Immature natural killer cell (primary cell): Measurements from ENCODE around the gene TMIGD1. TPM values are rescaled to one million over a fixed set of nuclear protein-coding genes. Genes with fewer than 3 reads are reported as not detected.

Experiments used
- DNase-seq, 3 donors: peaks; one replicate each; pipeline ENCODE4 v3.0.0; 2022; ENCODE audit warnings: mixed read lengths in 1 of 3
- H3K27ac Mint-ChIP-seq, 6 donors: one replicate each; pipeline ENCODE4 v1.8.0; 2020; ENCODE audit warnings: mixed read lengths in 6 of 6, mild to moderate bottlenecking in 5 of 6, inconsistent platforms in 4 of 6, moderate library complexity in 3 of 6
- H3K27me3 Mint-ChIP-seq, 3 donors: one replicate each; pipeline ENCODE4 v1.8.0; 2020 to 2021; ENCODE audit warnings: low read depth in 3 of 3, mild to moderate bottlenecking in 3 of 3, mixed read lengths in 3 of 3, moderate library complexity in 3 of 3, inconsistent platforms in 1 of 3
- H3K36me3 Mint-ChIP-seq, 3 donors: one replicate each; pipeline ENCODE4 v1.8.0; 2020; ENCODE audit warnings: mixed read lengths in 3 of 3, inconsistent platforms in 2 of 3, mild to moderate bottlenecking in 2 of 3
- H3K4me1 Mint-ChIP-seq, 2 donors: one replicate each; pipeline ENCODE4 v1.8.0; 2020; ENCODE audit warnings: inconsistent platforms in 2 of 2, mild to moderate bottlenecking in 2 of 2, mixed read lengths in 2 of 2, moderate library complexity in 1 of 2
- H3K4me3 Mint-ChIP-seq, 5 donors: one replicate each; pipeline ENCODE4 v1.8.0; 2020; ENCODE audit warnings: mild to moderate bottlenecking in 5 of 5, mixed read lengths in 5 of 5, inconsistent platforms in 3 of 5, moderate library complexity in 3 of 5
- H3K9me3 Mint-ChIP-seq, 6 donors: one replicate each; pipeline ENCODE4 v1.8.0; 2020; ENCODE audit warnings: mild to moderate bottlenecking in 6 of 6, mixed read lengths in 6 of 6, inconsistent platforms in 4 of 6, moderate library complexity in 3 of 6
- polyA plus RNA-seq, 3 donors: library from polyadenylated mRNA; unstranded; fragments of 300-500 nt; fragmentation: Illumina TruSeq; gene quantifications; one replicate each; pipeline ENCODE4 v1.2.3, GENCODE V29; 2021

Gene TMIGD1
- polyA plus RNA-seq, 3 donors from 2014 or later, result not detected

DNA sequence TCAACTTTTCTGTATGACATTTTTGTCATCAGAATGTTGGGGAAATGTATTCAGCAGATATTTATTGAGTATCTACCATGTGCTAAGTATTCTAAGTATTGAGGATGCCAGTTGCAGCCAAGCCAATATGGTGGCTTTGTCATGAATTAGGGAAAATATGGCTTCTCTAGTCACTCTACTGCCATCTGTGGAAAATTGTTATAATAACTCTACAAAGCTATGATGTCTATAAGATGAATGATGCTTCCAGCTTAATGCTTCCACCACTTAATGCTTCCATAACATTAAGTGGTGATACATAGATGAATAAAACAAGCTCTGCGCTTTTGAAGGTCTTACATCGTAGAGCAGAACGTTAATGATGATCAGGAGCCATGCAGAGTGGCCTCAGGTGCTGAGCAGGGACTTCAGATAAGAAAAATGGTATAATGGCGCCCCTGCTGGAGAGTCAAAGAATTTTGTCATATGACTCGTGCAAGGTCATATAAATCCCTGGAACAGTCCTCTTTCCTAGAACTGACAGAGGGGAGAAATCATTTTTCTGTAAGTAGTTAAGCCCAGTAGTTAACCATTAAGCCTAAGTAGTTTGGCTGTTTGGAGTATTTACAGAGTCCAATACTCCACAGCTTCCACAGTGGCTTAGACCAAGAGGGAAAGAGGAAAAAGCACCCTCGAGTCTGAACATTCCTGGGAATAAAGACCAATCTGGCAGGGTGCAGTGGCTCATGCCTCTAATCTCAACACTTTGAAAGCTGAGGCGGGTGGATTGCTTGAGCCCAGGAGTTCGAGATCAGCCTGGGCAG, 2.7 kb upstream of the TMIGD1 start:
- Mint-ChIP-seq H3K27me3 (peaks cover 2 to 4% (median 2%) of the 10 kb centered on the region in 3 donors), H3K27ac (peak overlapping the region in 3 of 6 donors; percentile 17 to 65 (median 23)), H3K36me3 (no peaks in the 10 kb centered on the region), H3K4me3 (no peak overlapping the region), H3K4me1 (peaks cover 24 to 25% of the 10 kb centered on the region in 2 donors), H3K9me3 (no peaks in the 10 kb centered on the region)
- DNase-seq, result peak; percentile 57 to 75 (median 61)

GRCh38 chr17:30334421-30334820, 564 bp upstream of the TMIGD1 start:
- Mint-ChIP-seq H3K27ac (no peak overlapping the region), H3K27me3 (peaks cover 0 to 2% (median 2%) of the 10 kb centered on the region in 3 donors)

GRCh38 chr17:30332057-30332542, 1.8 kb downstream of the TMIGD1 start:
- peaks cover 27 to 31% of the 10 kb centered on the region in 2 donors for H3K4me1 Mint-ChIP-seq
- peak overlapping the region; percentile 50 to 83 (median 72) for H3K27ac Mint-ChIP-seq
- peak; percentile 37 to 59 (median 41) for DNase-seq
- peaks cover 0 to 5% (median 0%) of the 10 kb centered on the region in 3 donors for H3K27me3 Mint-ChIP-seq
- H3K36me3 Mint-ChIP-seq, result no peaks in the 10 kb centered on the region
- no peaks in the 10 kb centered on the region for H3K9me3 Mint-ChIP-seq
- H3K4me3 Mint-ChIP-seq, result peak overlapping the region; percentile 15 to 71 (median 62)

More at GRCh38 chr17:30334421-30334820, 564 bp upstream of the TMIGD1 start:
- no peak for DNase-seq
- Mint-ChIP-seq H3K4me3 (no peak overlapping the region), H3K4me1 (peaks cover 27 to 31% of the 10 kb centered on the region in 2 donors), H3K36me3 (no peaks in the 10 kb centered on the region), H3K9me3 (no peaks in the 10 kb centered on the region)

- H3K27ac Mint-ChIP-seq, result no peak overlapping the region
Observed at GRCh38 chr17:30326809-30327208, 7.0 kb downstream of the TMIGD1 start.

GRCh38 chr17:30324723-30325122, 9.1 kb downstream of the TMIGD1 start:
- no peak for DNase-seq
- Mint-ChIP-seq H3K27ac (no peak overlapping the region), H3K36me3 (no peaks in the 10 kb centered on the region), H3K4me1 (peaks cover 10 to 15% of the 10 kb centered on the region in 2 donors), H3K9me3 (no peaks in the 10 kb centered on the region), H3K4me3 (no peak overlapping the region), H3K27me3 (peaks cover 0 to 3% (median 0%) of the 10 kb centered on the region in 3 donors)

More at GRCh38 chr17:30326809-30327208, 7.0 kb downstream of the TMIGD1 start:
- no peak overlapping the region for H3K4me3 Mint-ChIP-seq
- H3K27me3 Mint-ChIP-seq, result peaks cover 0 to 3% (median 0%) of the 10 kb centered on the region in 3 donors
- H3K4me1 Mint-ChIP-seq, result peaks cover 26 to 33% of the 10 kb centered on the region in 2 donors
- no peak for DNase-seq
- H3K9me3 Mint-ChIP-seq, result no peaks in the 10 kb centered on the region
- H3K36me3 Mint-ChIP-seq, result no peaks in the 10 kb centered on the region

DNA sequence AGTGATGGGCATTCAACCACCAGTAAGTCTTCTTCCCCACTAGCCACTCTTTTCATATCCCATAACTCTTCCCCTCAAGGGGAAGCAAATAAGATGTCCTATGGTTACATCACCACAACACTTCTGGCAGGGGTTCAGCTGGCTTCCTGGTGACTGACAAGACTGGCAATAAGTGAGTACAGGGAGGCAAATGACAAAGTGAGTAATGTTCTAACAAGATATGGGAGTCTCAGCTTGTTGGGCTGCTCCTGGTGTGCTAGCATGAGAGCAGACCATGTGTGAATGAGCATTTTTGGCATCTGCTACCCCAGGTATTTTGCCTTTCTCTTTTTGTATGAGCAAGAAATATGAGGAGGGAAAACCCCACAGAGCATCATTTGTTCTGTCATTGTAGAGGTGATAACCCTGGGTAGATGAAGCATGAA, 9.9 kb downstream of the TMIGD1 start:
- H3K27me3 Mint-ChIP-seq, result peaks cover 0 to 3% (median 0%) of the 10 kb centered on the region in 3 donors
- H3K27ac Mint-ChIP-seq, result peak overlapping the region in 1 of 6 donors; percentile 46
- no peak overlapping the region for H3K4me3 Mint-ChIP-seq
- H3K4me1 Mint-ChIP-seq, result peaks cover 10 to 15% of the 10 kb centered on the region in 2 donors
- DNase-seq, result no peak
- H3K36me3 Mint-ChIP-seq, result no peaks in the 10 kb centered on the region
- H3K9me3 Mint-ChIP-seq, result no peaks in the 10 kb centered on the region

- Mint-ChIP-seq H3K27ac (peak overlapping the region in 4 of 6 donors; percentile 2 to 46 (median 30)), H3K27me3 (peaks cover 0 to 3% (median 0%) of the 10 kb centered on the region in 3 donors), H3K9me3 (no peaks in the 10 kb centered on the region), H3K4me1 (peaks cover 10 to 15% of the 10 kb centered on the region in 2 donors), H3K4me3 (no peak overlapping the region), H3K36me3 (no peaks in the 10 kb centered on the region)
- no peak for DNase-seq
Observed at GRCh38 chr17:30323262-30323894, 10.5 kb downstream of the TMIGD1 start.

- no peaks in the 10 kb centered on the region for H3K36me3 Mint-ChIP-seq
- H3K4me1 Mint-ChIP-seq, result peaks cover 10 to 15% of the 10 kb centered on the region in 2 donors
- no peak overlapping the region for H3K27ac Mint-ChIP-seq
- no peak for DNase-seq
- H3K27me3 Mint-ChIP-seq, result no peaks in the 10 kb centered on the region
- no peaks in the 10 kb centered on the region for H3K9me3 Mint-ChIP-seq
- H3K4me3 Mint-ChIP-seq, result no peak overlapping the region
Observed at GRCh38 chr17:30321314-30321713, 12.5 kb downstream of the TMIGD1 start.

DNA sequence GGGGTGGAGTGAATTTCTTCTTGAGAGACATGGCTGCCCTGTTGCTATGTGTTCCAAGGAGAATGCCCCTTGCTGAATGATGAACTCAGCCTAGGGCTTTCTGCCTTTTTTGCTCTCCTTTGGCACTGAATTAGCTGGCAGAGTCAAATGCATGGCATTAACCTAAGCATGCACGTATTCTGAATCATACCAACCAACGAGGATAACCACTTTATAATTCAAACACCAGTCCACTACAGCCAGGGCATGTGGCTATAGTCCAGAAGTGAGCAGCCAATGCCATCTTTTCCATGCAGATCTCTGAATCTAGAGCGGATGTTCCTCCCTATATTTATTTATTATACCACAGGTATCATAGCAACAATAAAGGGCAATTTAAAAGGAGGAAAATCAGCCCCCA, 15.7 kb downstream of the TMIGD1 start:
- H3K4me3 Mint-ChIP-seq, result no peak overlapping the region
- no peak for DNase-seq
- H3K27ac Mint-ChIP-seq, result no peak overlapping the region
- H3K9me3 Mint-ChIP-seq, result no peaks in the 10 kb centered on the region
- H3K36me3 Mint-ChIP-seq, result no peaks in the 10 kb centered on the region
- peaks cover 0 to 2% (median 0%) of the 10 kb centered on the region in 3 donors for H3K27me3 Mint-ChIP-seq
- peaks cover 1 to 3% of the 10 kb centered on the region in 2 donors for H3K4me1 Mint-ChIP-seq

GRCh38 chr17:30316736-30317135, 17.1 kb downstream of the TMIGD1 start:
- H3K36me3 Mint-ChIP-seq, result no peaks in the 10 kb centered on the region
- no peaks in the 10 kb centered on the region for H3K9me3 Mint-ChIP-seq
- H3K27ac Mint-ChIP-seq, result no peak overlapping the region
- no peaks in the 10 kb centered on the region for H3K4me1 Mint-ChIP-seq
- no peak for DNase-seq
- H3K27me3 Mint-ChIP-seq, result peaks cover 0 to 2% (median 2%) of the 10 kb centered on the region in 3 donors
- H3K4me3 Mint-ChIP-seq, result no peak overlapping the region

DNA sequence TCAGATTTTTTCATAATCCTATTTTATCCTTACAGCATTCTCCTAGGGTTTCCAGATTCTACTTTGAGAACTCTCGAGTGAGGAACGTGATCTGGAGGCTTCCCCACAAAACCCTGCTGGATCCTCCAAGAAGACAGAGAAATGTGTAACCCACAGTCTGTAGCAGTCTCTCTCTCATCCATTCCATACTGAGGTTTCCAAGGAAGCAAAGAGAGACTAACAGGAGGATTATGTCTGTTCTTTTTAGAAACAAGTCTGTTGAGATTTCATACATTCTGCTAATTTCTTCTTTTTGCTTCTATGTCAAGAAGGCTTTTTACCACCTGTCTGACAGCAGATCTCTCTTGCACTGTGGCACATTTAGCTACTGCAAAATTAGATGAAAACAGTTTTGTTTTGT, 18.8 kb downstream of the TMIGD1 start:
- peaks cover 0 to 2% (median 2%) of the 10 kb centered on the region in 3 donors for H3K27me3 Mint-ChIP-seq
- H3K9me3 Mint-ChIP-seq, result no peaks in the 10 kb centered on the region
- DNase-seq, result no peak
- no peaks in the 10 kb centered on the region for H3K36me3 Mint-ChIP-seq
- H3K4me1 Mint-ChIP-seq, result no peaks in the 10 kb centered on the region
- H3K27ac Mint-ChIP-seq, result no peak overlapping the region
- no peak overlapping the region for H3K4me3 Mint-ChIP-seq

DNA sequence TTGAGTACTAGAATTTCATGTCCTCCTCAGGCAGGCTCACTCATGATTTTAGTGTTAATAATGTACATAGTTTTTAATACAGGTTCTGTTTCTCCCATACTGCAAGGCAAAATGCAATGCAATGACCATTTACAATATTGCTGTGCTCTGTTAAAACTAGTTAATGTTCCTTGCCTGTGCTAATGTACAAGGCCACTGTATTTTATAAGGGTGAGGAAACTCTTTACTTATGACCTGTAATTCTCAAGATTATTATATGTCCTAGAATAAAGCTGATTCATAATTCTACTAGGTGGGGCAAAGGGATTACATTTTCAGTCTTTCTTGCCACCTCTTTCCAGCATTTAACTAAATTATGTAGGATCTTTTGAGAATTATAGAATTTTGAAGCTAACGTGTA, 19.4 kb downstream of the TMIGD1 start:
- Mint-ChIP-seq H3K4me1 (no peaks in the 10 kb centered on the region), H3K27me3 (peaks cover 0 to 2% (median 2%) of the 10 kb centered on the region in 3 donors), H3K36me3 (no peaks in the 10 kb centered on the region), H3K9me3 (no peaks in the 10 kb centered on the region), H3K4me3 (no peak overlapping the region), H3K27ac (no peak overlapping the region)
- no peak for DNase-seq

GRCh38 chr17:30312226-30312625, 21.6 kb downstream of the TMIGD1 start:
- Mint-ChIP-seq H3K27ac (no peak overlapping the region), H3K36me3 (no peaks in the 10 kb centered on the region), H3K4me3 (no peak overlapping the region), H3K27me3 (peaks cover 1 to 2% (median 2%) of the 10 kb centered on the region in 3 donors), H3K4me1 (no peaks in the 10 kb centered on the region), H3K9me3 (no peaks in the 10 kb centered on the region)
- DNase-seq, result no peak

- Mint-ChIP-seq H3K4me3 (no peak overlapping the region), H3K4me1 (no peaks in the 10 kb centered on the region), H3K27me3 (peaks cover 1 to 2% (median 2%) of the 10 kb centered on the region in 3 donors), H3K9me3 (no peaks in the 10 kb centered on the region), H3K27ac (no peak overlapping the region), H3K36me3 (no peaks in the 10 kb centered on the region)
- no peak for DNase-seq
Observed at GRCh38 chr17:30310562-30310961, 23.3 kb downstream of the TMIGD1 start.
